ENCODE data around the gene MTOR.
"Not testable (repeated sequence)": the region's sequence is repeated elsewhere in the genome, so short reads cannot be mapped to it uniquely, and the experiment has no call there.

The MTOR gene

GRCh38 chr1:11180342-11180744, 82.0 kb downstream of the MTOR start:
- DNase-seq (ENCODE audit: low spot score), result no peak

GRCh38 chr1:11179749-11180148, 82.6 kb downstream of the MTOR start:
- DNase-seq (ENCODE audit: low spot score), result not testable (repeated sequence)

GRCh38 chr1:11179125-11179524, 83.2 kb downstream of the MTOR start:
- DNase-seq (ENCODE audit: low spot score), result no peak

GRCh38 chr1:11178021-11179015, 84.0 kb downstream of the MTOR start:
- DNase-seq (ENCODE audit: low spot score), result no peak

- DNase-seq (ENCODE audit: low spot score), result no peak
These were observed 86.2 kb downstream of the MTOR start for GRCh38 chr1:11176081-11176706.

- no peak for DNase-seq (ENCODE audit: low spot score)
These were observed 86.9 kb downstream of the MTOR start for GRCh38 chr1:11175461-11175860.

- no peak for DNase-seq (ENCODE audit: low spot score)
These were observed 87.9 kb downstream of the MTOR start for GRCh38 chr1:11174261-11174942.

GRCh38 chr1:11170102-11170501, 92.2 kb downstream of the MTOR start:
- DNase-seq (ENCODE audit: low spot score), result no peak

- no peak for DNase-seq (ENCODE audit: low spot score)
These were observed 93.1 kb downstream of the MTOR start for GRCh38 chr1:11169202-11169601.

- DNase-seq (ENCODE audit: low spot score), result no peak
These were observed 93.6 kb downstream of the MTOR start for GRCh38 chr1:11168731-11169130.

- not testable (repeated sequence) for DNase-seq (ENCODE audit: low spot score)
These were observed 95.6 kb downstream of the MTOR start for GRCh38 chr1:11166744-11167143.

- not testable (repeated sequence) for DNase-seq (ENCODE audit: low spot score)
These were observed 99.6 kb downstream of the MTOR start for GRCh38 chr1:11162752-11163151.

- no peak for DNase-seq (ENCODE audit: low spot score)
These were observed 103.5 kb downstream of the MTOR start for GRCh38 chr1:11158720-11159321.

GRCh38 chr1:11158291-11158690, 104.1 kb downstream of the MTOR start:
- no peak for DNase-seq (ENCODE audit: low spot score)

GRCh38 chr1:11157867-11158266, 104.5 kb downstream of the MTOR start:
- no peak for DNase-seq (ENCODE audit: low spot score)

GRCh38 chr1:11157394-11157793, 105.0 kb downstream of the MTOR start:
- no peak for DNase-seq (ENCODE audit: low spot score)

- DNase-seq (ENCODE audit: low spot score), result no peak
These were observed 105.4 kb downstream of the MTOR start for GRCh38 chr1:11156963-11157362.

- no peak for DNase-seq (ENCODE audit: low spot score)
These were observed 105.9 kb downstream of the MTOR start for GRCh38 chr1:11156441-11156840.

- no peak for DNase-seq (ENCODE audit: low spot score)
These were observed 109.2 kb downstream of the MTOR start for GRCh38 chr1:11153184-11153583.

GRCh38 chr1:11152755-11153154, 109.6 kb downstream of the MTOR start:
- no peak for DNase-seq (ENCODE audit: low spot score)

GRCh38 chr1:11151826-11152612, 110.3 kb downstream of the MTOR start:
- no peak for DNase-seq (ENCODE audit: low spot score)

Measured in CD4-positive, alpha-beta T cell treated with Interleukin-2 at 100 ng/mL for 4 hours (primary cell).